SU-DHL-6 (cell line): ENCODE measurements around the gene NRXN2.

Source experiments
- H2AFZ ChIP-seq: fragments of 200-600 bp; sonication (generic); 2 replicates; pipeline ENCODE4 v1.6.1; 2014; ENCODE audit warnings: low read depth, mild to moderate bottlenecking, moderate library complexity, mixed read lengths, antibody characterized with exemption, low read length; ENCODE audit not compliant: severe bottlenecking
- H3F3A ChIP-seq: fragments of 200-600 bp; shearing (Covaris generic); 2 replicates; pipeline ENCODE4 v1.6.0; 2016; ENCODE audit warnings: antibody characterized with exemption, mild to moderate bottlenecking; ENCODE audit not compliant: insufficient read depth
- H3K27ac ChIP-seq: fragments of 200-600 bp; sonication (generic); 2 replicates; pipeline ENCODE4 v1.5.1; 2016; ENCODE audit warnings: low read depth, mild to moderate bottlenecking, low read length, moderate library complexity, mixed read lengths
- H3K27me3 ChIP-seq: fragments of 200-600 bp; sonication (generic), shearing (Covaris generic); 2 replicates; pipeline ENCODE4 v1.6.0; 2014; ENCODE audit warnings: mild to moderate bottlenecking, low read length
- H3K36me3 ChIP-seq: fragments of 200-600 bp; sonication (generic); 2 replicates; pipeline ENCODE4 v1.6.1; 2014; ENCODE audit warnings: mild to moderate bottlenecking, low read length, mixed read lengths
- H3K4me2 ChIP-seq: fragments of 300-600, 200-600 bp; shearing (Covaris generic), sonication (generic); 2 replicates; pipeline ENCODE4 v1.6.0; 2014; ENCODE audit warnings: low read length, low read depth, mild to moderate bottlenecking; ENCODE audit not compliant: poor library complexity, severe bottlenecking
- H3K4me3 ChIP-seq: fragments of 200-600 bp; sonication (generic); 2 replicates; pipeline ENCODE4 v1.5.1; 2014; ENCODE audit warnings: antibody characterized with exemption, low read length, mild to moderate bottlenecking, mixed read lengths; ENCODE audit not compliant: insufficient read depth, poor library complexity, severe bottlenecking
- H3K79me2 ChIP-seq: fragments of 200-600 bp; sonication (generic); 2 replicates; pipeline ENCODE4 v1.6.1; 2014; ENCODE audit warnings: mild to moderate bottlenecking, low read length, moderate library complexity; ENCODE audit not compliant: insufficient read depth
- H3K9ac ChIP-seq: fragments of 200-600 bp; sonication (generic); 2 replicates; pipeline ENCODE4 v1.7.0; 2014; ENCODE audit warnings: mild to moderate bottlenecking, low read length
- H3K9me2 ChIP-seq: fragments of 200-600 bp; sonication (generic); replicated peaks from 2 replicates; pipeline ENCODE4 v1.6.1; 2014; ENCODE audit warnings: low read length; ENCODE audit not compliant: insufficient read depth
- H3K9me3 ChIP-seq: fragments of 200-600 bp; sonication (generic); 2 replicates; pipeline ENCODE4 v1.6.1; 2014; ENCODE audit warnings: low read length, mixed read lengths; ENCODE audit not compliant: insufficient read depth
- H4K20me1 ChIP-seq: fragments of 200-600 bp; sonication (generic); 2 replicates; pipeline ENCODE4 v1.6.1; 2014; ENCODE audit warnings: low read depth, mild to moderate bottlenecking, antibody characterized with exemption, low read length, moderate library complexity, mixed read lengths
- EZH2phosphoT487 ChIP-seq: fragments of 200-600 bp; sonication (generic), shearing (Covaris generic); conservative IDR thresholded peaks from 2 replicates; pipeline ENCODE4 v1.6.1; 2018; ENCODE audit warnings: mild to moderate bottlenecking, antibody characterized with exemption, low read length, moderate library complexity, mixed read lengths
- TF ChIP-seq, protein P1 (sequence below): fragments of 200-600 bp; sonication (generic); IDR thresholded peaks from one replicate; pipeline ENCODE4 v1.5.1; 2017; ENCODE audit warnings: antibody characterized with exemption, mild to moderate bottlenecking, low read length, moderate library complexity; ENCODE audit not compliant: insufficient read depth, poor library complexity, severe bottlenecking

The NRXN2 gene

DNA sequence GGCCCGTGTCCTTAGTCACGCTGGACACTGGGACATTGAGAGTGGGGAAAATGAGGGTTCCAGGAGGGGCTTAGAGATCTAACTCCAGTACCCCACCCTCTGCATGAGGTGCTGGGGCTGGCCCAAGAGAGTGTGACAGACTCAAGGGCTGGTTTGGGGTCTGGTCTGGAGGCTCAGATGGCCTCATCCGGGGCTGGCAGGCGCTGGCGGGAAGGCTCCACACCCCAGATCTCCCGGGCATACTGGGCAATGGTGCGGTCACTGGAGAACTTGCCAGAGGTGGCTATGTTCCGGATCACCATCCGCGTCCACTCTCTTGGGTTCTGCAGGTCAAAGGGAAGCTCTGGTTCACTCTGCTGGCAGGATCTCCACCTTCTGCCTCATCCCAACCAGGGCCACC is 23.5 kb upstream of the NRXN2 start:
- Histone ChIP-seq H2AFZ (peak overlapping the region; percentile 72), H3K4me2 (peak overlapping the region; percentile 89), H3K9me2 (no peaks in the 10 kb centered on the region), H3K27me3 (no peaks in the 10 kb centered on the region), H3K27ac (no peak overlapping the region), H3K36me3 (no peaks in the 10 kb centered on the region), H4K20me1 (no peaks in the 10 kb centered on the region), H3K9me3 (no peaks in the 10 kb centered on the region), H3K4me3 (no peak overlapping the region), H3F3A (peaks cover 14% of the 10 kb centered on the region; the same call in 1 of the 2 replicates), H3K79me2 (no peaks in the 10 kb centered on the region), H3K9ac (no peak overlapping the region)
- TF ChIP-seq, protein P1, sequence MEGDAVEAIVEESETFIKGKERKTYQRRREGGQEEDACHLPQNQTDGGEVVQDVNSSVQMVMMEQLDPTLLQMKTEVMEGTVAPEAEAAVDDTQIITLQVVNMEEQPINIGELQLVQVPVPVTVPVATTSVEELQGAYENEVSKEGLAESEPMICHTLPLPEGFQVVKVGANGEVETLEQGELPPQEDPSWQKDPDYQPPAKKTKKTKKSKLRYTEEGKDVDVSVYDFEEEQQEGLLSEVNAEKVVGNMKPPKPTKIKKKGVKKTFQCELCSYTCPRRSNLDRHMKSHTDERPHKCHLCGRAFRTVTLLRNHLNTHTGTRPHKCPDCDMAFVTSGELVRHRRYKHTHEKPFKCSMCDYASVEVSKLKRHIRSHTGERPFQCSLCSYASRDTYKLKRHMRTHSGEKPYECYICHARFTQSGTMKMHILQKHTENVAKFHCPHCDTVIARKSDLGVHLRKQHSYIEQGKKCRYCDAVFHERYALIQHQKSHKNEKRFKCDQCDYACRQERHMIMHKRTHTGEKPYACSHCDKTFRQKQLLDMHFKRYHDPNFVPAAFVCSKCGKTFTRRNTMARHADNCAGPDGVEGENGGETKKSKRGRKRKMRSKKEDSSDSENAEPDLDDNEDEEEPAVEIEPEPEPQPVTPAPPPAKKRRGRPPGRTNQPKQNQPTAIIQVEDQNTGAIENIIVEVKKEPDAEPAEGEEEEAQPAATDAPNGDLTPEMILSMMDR, result no peak
- TF ChIP-seq EZH2phosphoT487, result no peak

DNA sequence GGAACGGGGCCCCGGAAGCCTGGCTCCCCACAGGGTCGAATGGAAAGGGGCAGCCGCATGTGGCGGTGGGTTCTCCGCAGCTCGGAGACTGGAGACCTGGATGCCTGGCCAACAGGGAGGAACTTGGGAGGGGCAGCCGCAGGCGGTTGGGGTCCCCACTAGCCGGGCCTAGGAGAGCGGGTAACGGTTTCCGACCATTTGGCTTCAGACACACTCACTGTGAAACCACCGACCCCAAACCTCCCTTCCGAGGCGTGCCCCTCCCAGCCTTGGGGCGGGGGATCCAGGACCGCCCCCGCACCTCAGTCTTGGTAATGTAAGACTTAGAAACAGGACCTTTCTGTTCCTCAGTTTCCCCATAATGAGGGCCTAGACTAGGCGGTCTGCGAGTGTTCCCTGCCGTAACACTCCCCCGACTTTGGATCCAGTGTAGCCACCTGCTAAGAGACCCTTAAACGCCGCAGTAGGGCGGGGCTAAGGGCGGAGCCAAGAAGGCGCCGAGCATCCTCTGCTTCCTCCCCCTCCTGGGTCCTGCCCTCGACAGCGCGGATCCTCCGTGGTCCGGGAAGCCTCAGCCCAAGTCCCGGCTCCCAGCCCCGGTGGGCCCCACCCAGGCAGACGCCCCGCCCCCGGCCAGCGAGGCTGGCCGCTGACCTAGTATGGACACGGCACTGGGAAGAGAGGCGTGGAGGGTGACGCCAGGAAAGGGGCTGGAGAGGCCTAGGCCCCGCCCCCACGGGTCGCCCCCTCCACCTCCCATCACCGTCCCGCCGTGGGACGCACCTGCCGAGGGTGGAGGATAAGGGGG is 22.7 kb upstream of the NRXN2 start:
- H3F3A ChIP-seq, result peaks cover 14% of the 10 kb centered on the region; the same call in 1 of the 2 replicates
- no peaks in the 10 kb centered on the region for H3K9me3 ChIP-seq
- no peaks in the 10 kb centered on the region for H4K20me1 ChIP-seq
- TF ChIP-seq, protein P1, result no peak
- TF ChIP-seq EZH2phosphoT487, result 0 out of 2 replicates have a peak, but pooled peaks have one; percentile 2
- H3K36me3 ChIP-seq, result no peaks in the 10 kb centered on the region
- no peaks in the 10 kb centered on the region for H3K9me2 ChIP-seq
- H3K79me2 ChIP-seq, result no peaks in the 10 kb centered on the region
- no peaks in the 10 kb centered on the region for H3K27me3 ChIP-seq
- peak overlapping the region; percentile 53 for H3K4me3 ChIP-seq
- peak overlapping the region; percentile 55 for H3K9ac ChIP-seq
- peak overlapping the region; percentile 68 for H3K27ac ChIP-seq
- H3K4me2 ChIP-seq, result peak overlapping the region; percentile 89
- H2AFZ ChIP-seq, result peak overlapping the region; percentile 72

DNA sequence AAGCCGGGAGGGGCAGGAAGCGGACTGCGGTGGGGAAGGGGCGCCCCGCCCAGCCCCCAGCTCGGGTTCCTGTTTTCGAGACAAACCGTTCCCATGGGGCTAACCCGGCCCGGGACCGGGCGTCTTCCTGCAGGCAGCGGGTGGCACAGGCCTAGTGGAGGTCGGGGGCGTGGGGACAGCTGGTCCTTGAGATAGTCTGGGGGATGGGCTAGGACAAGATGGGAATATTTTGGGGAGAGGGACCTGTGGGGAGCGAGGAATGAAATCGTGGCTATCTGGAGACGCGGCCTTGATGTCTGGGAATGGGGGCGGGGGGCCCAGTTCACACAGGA is 22.2 kb upstream of the NRXN2 start:
- Histone ChIP-seq H3K9me3 (no peaks in the 10 kb centered on the region), H3K27me3 (no peaks in the 10 kb centered on the region), H3K36me3 (no peaks in the 10 kb centered on the region), H3K9ac (peak overlapping the region; percentile 55), H3K4me3 (peak overlapping the region; percentile 53), H3K9me2 (no peaks in the 10 kb centered on the region), H3K79me2 (no peaks in the 10 kb centered on the region), H3K27ac (peak overlapping the region; percentile 68), H4K20me1 (no peaks in the 10 kb centered on the region), H2AFZ (peak overlapping the region; percentile 72), H3K4me2 (peak overlapping the region; percentile 89), H3F3A (peaks cover 14% of the 10 kb centered on the region; the same call in 1 of the 2 replicates)
- TF ChIP-seq, protein P1, result no peak
- 0 out of 2 replicates have a peak, but pooled peaks have one; percentile 21 for TF ChIP-seq EZH2phosphoT487
